ENCODE data around the gene LRRC27. TPM values are rescaled to one million over a fixed set of nuclear protein-coding genes. Genes with fewer than 3 reads are reported as not detected.

Gene LRRC27
- total RNA-seq, 1 experiment from 2014 or later: 4.1 TPM

DNA sequence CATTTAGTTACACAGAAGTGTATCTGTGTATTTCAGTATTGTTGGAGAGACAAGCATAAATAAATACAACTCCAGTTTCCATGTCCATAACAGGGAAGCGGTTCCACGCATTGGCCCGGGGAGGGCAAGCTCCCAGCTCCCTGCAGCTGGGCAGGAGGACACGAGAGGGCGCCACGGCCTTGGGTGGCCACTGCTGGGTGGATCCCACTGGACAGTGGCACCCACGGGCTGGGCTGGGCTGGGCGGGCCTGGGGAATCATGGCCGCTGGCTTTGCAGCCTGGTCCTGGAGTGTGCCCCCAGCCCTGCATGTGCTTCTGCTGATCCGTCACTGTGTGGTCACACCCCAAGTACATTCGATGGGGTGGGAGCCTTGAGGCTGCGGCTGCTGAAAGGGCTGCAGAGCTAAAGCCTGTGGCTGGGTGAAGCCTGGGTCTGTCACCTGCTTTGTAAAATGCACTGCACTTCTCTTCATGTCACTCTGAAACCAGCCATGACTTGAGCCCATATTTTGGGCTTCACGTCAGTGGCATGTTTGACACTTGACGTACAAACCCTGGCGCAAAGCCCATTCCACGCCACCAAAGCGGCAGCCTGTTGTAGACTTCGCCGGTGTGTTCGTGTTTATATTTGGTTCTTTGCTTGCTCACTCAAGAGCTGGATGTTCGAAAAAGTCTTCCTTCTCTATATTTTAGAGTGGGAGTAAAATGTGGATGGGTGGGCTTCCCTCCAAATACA lies 27.5 kb downstream of the LRRC27 start:
- ChIA-PET CTCF (interaction anchor here (1.5 kb wide), 1 partner anchor 12 kb away, joined by 6 read pairs; no protein-coding TSS in a partner anchor), RAD21 (ENCODE audit: low non-redundant PET in 1 of 2, low total read pairs in 2 of 2, uncharacterized antibody in 2 of 2, unreplicated experiment in 2 of 2) (no interaction called here), POLR2A (no interaction called here)
- no TSS peak for BruUV-seq (replicated peaks)
- Histone ChIP-seq H3K27ac (ENCODE audit: low read depth, low read length) (no peak overlapping the region), H3K9ac (ENCODE audit: low read length) (no peak overlapping the region), H2AFZ (ENCODE audit: low read depth, low read length, poor library complexity, severe bottlenecking) (no peak overlapping the region), H3K9me3 (ENCODE audit: control insufficient read depth in 1 of 2, insufficient read depth in 1 of 2, low read depth in 1 of 2, low read length in 2 of 2) (no peaks in the 10 kb centered on the region), H3K4me2 (ENCODE audit: low read length) (no peak overlapping the region), H3K79me2 (ENCODE audit: insufficient read depth, low read length) (no peaks in the 10 kb centered on the region), H4K20me1 (ENCODE audit: insufficient read depth) (no peaks in the 10 kb centered on the region), H3K4me3 (replicated peaks in 1 of 2; ENCODE audit: low read depth in 1 of 2, low read length in 2 of 2) (no peak overlapping the region), H3K36me3 (ENCODE audit: control insufficient read depth in 1 of 2, insufficient read depth in 2 of 2, low read length in 2 of 2) (no peaks in the 10 kb centered on the region), H3K9me2 (ENCODE audit: insufficient read depth) (no peaks in the 10 kb centered on the region), H3K27me3 (ENCODE audit: insufficient read depth, low read length) (no peaks in the 10 kb centered on the region), H3K4me1 (ENCODE audit: control insufficient read depth in 1 of 2, insufficient read depth in 2 of 2, low read length in 2 of 2) (no peaks in the 10 kb centered on the region)
- intact Hi-C loops (cut with micrococcal nuclease): no loop called here
- TF ChIP-seq, protein P1, sequence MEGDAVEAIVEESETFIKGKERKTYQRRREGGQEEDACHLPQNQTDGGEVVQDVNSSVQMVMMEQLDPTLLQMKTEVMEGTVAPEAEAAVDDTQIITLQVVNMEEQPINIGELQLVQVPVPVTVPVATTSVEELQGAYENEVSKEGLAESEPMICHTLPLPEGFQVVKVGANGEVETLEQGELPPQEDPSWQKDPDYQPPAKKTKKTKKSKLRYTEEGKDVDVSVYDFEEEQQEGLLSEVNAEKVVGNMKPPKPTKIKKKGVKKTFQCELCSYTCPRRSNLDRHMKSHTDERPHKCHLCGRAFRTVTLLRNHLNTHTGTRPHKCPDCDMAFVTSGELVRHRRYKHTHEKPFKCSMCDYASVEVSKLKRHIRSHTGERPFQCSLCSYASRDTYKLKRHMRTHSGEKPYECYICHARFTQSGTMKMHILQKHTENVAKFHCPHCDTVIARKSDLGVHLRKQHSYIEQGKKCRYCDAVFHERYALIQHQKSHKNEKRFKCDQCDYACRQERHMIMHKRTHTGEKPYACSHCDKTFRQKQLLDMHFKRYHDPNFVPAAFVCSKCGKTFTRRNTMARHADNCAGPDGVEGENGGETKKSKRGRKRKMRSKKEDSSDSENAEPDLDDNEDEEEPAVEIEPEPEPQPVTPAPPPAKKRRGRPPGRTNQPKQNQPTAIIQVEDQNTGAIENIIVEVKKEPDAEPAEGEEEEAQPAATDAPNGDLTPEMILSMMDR (IDR thresholded peaks at IDR 0.05 in 2 of 3, conservative IDR thresholded peaks at IDR 0.05 in 1 of 3; ENCODE audit: borderline replicate concordance in 1 of 3, insufficient read depth in 1 of 3, low read depth in 2 of 3, low read length in 2 of 3): no peak
- TF ChIP-seq EGR1 (IDR thresholded peaks at IDR 0.05; ENCODE audit: low read depth): no peak
- TF ChIP-seq, protein P2, sequence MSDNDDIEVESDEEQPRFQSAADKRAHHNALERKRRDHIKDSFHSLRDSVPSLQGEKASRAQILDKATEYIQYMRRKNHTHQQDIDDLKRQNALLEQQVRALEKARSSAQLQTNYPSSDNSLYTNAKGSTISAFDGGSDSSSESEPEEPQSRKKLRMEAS (IDR thresholded peaks at IDR 0.05): no peak
- TF ChIP-seq POLR2A (IDR thresholded peaks at IDR 0.05; ENCODE audit: borderline replicate concordance, extremely low read depth, insufficient read depth, insufficient read length): no peak
- no peak for TF ChIP-seq SIN3A (IDR thresholded peaks at IDR 0.05; ENCODE audit: low read depth)
- TF ChIP-seq FOSL1 (IDR thresholded peaks at IDR 0.05; ENCODE audit: low read depth): no peak
- TF ChIP-seq, protein P3, sequence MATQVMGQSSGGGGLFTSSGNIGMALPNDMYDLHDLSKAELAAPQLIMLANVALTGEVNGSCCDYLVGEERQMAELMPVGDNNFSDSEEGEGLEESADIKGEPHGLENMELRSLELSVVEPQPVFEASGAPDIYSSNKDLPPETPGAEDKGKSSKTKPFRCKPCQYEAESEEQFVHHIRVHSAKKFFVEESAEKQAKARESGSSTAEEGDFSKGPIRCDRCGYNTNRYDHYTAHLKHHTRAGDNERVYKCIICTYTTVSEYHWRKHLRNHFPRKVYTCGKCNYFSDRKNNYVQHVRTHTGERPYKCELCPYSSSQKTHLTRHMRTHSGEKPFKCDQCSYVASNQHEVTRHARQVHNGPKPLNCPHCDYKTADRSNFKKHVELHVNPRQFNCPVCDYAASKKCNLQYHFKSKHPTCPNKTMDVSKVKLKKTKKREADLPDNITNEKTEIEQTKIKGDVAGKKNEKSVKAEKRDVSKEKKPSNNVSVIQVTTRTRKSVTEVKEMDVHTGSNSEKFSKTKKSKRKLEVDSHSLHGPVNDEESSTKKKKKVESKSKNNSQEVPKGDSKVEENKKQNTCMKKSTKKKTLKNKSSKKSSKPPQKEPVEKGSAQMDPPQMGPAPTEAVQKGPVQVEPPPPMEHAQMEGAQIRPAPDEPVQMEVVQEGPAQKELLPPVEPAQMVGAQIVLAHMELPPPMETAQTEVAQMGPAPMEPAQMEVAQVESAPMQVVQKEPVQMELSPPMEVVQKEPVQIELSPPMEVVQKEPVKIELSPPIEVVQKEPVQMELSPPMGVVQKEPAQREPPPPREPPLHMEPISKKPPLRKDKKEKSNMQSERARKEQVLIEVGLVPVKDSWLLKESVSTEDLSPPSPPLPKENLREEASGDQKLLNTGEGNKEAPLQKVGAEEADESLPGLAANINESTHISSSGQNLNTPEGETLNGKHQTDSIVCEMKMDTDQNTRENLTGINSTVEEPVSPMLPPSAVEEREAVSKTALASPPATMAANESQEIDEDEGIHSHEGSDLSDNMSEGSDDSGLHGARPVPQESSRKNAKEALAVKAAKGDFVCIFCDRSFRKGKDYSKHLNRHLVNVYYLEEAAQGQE (IDR thresholded peaks at IDR 0.05; ENCODE audit: low read depth): no peak
- TF ChIP-seq, protein P4, sequence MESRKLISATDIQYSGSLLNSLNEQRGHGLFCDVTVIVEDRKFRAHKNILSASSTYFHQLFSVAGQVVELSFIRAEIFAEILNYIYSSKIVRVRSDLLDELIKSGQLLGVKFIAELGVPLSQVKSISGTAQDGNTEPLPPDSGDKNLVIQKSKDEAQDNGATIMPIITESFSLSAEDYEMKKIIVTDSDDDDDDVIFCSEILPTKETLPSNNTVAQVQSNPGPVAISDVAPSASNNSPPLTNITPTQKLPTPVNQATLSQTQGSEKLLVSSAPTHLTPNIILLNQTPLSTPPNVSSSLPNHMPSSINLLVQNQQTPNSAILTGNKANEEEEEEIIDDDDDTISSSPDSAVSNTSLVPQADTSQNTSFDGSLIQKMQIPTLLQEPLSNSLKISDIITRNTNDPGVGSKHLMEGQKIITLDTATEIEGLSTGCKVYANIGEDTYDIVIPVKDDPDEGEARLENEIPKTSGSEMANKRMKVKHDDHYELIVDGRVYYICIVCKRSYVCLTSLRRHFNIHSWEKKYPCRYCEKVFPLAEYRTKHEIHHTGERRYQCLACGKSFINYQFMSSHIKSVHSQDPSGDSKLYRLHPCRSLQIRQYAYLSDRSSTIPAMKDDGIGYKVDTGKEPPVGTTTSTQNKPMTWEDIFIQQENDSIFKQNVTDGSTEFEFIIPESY (IDR thresholded peaks at IDR 0.05; ENCODE audit: extremely low read depth, insufficient replicate concordance, low read length): no peak
- TF ChIP-seq, protein P5, sequence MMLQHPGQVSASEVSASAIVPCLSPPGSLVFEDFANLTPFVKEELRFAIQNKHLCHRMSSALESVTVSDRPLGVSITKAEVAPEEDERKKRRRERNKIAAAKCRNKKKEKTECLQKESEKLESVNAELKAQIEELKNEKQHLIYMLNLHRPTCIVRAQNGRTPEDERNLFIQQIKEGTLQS (IDR thresholded peaks at IDR 0.05): no peak
- no peak for TF ChIP-seq CEBPB (IDR thresholded peaks at IDR 0.05; ENCODE audit: low read depth)
- no peak for TF ChIP-seq TCF7L2 (IDR thresholded peaks at IDR 0.05; ENCODE audit: borderline replicate concordance, extremely low read depth, insufficient read depth, insufficient read length)
- no peak for TF ChIP-seq CBX3 (IDR thresholded peaks at IDR 0.05; ENCODE audit: low read depth)
- no peak for TF ChIP-seq EZH2phosphoT487 (IDR thresholded peaks at IDR 0.05; ENCODE audit: borderline replicate concordance)
- TF ChIP-seq JUND (IDR thresholded peaks at IDR 0.05): no peak
- no peak for TF ChIP-seq ZNF274 (IDR thresholded peaks at IDR 0.05; ENCODE audit: low read depth, low read length)
- TF ChIP-seq ZFX (IDR thresholded peaks at IDR 0.05): no peak
- no peak for TF ChIP-seq EZH2 (IDR thresholded peaks at IDR 0.05)
- no peak for TF ChIP-seq ELF1 (IDR thresholded peaks at IDR 0.05; ENCODE audit: borderline replicate concordance, low read depth)
- no peak for TF ChIP-seq POLR2AphosphoS5 (IDR thresholded peaks at IDR 0.05; ENCODE audit: low read depth, low read length)
- no peak for DNase-seq (ENCODE audit: low read depth, low spot score)
- ATAC-seq: no peak
